SK-N-SH treated with all-trans-retinoic acid at 6 μM for 48 hours (cell line): ENCODE measurements around the gene VCL.
"Not testable (repeated sequence)": the region's sequence is repeated elsewhere in the genome, so short reads cannot be mapped to it uniquely, and the experiment has no call there.

Source experiments
- ATAC-seq: fragments of 200-7000 bp; cut with Tn5 transposase; 3 replicates; pipeline ENCODE4 v1.9.1; 2020; ENCODE audit warnings: mild to moderate bottlenecking, moderate library complexity
- ARNTL ChIP-seq: fragments of 450-650 bp; formaldehyde crosslinking; IDR thresholded peaks from 2 replicates; pipeline ENCODE4 v1.5.0; 2020; ENCODE audit warnings: low read depth, mild to moderate bottlenecking, moderate library complexity, borderline replicate concordance
- ESRRG ChIP-seq: fragments of 250-450 bp; sonication (Bioruptor Pico); IDR thresholded peaks from 2 replicates; pipeline ENCODE4 v1.6.1; 2021; ENCODE audit warnings: mild to moderate bottlenecking
- GLIS3 ChIP-seq: fragments of 250-450 bp; sonication (Bioruptor Pico); IDR thresholded peaks from 2 replicates; pipeline ENCODE4 v1.5.0; 2020; ENCODE audit warnings: mild to moderate bottlenecking, moderate library complexity
- ISL1 ChIP-seq: fragments of 250-450 bp; sonication (Bioruptor Pico); IDR thresholded peaks from 2 replicates; pipeline ENCODE4 v2.1.2; 2022; ENCODE audit warnings: mild to moderate bottlenecking, moderate library complexity
- OSR1 ChIP-seq: fragments of 250-450 bp; sonication (Bioruptor Pico); IDR thresholded peaks from 2 replicates; pipeline ENCODE4 v1.8.0; 2022; ENCODE audit warnings: moderate library complexity, mild to moderate bottlenecking, inconsistent platforms
- PPARA ChIP-seq: fragments of 250-450 bp; sonication (Bioruptor Pico); IDR thresholded peaks from 2 replicates; pipeline ENCODE4 v1.5.0; 2020; ENCODE audit warnings: mild to moderate bottlenecking, borderline replicate concordance
- RARB ChIP-seq: fragments of 250-450 bp; sonication (Bioruptor Pico); IDR thresholded peaks from 2 replicates; pipeline ENCODE4 v1.8.0; 2021; ENCODE audit warnings: mild to moderate bottlenecking, moderate library complexity
- SNAI2 ChIP-seq: fragments of 250-450 bp; sonication (Bioruptor Pico); IDR thresholded peaks from 2 replicates; pipeline ENCODE4 v1.5.0; 2020; ENCODE audit warnings: mild to moderate bottlenecking, moderate library complexity
- TOX ChIP-seq: fragments of 250-450 bp; sonication (Bioruptor Pico); IDR thresholded peaks from 2 replicates; pipeline ENCODE4 v1.8.0; 2021; ENCODE audit warnings: mild to moderate bottlenecking, moderate library complexity, borderline replicate concordance
- TSHZ2 ChIP-seq: fragments of 250-450 bp; sonication (Bioruptor Pico); IDR thresholded peaks from 2 replicates; pipeline ENCODE4 v1.5.0; 2020; ENCODE audit warnings: mild to moderate bottlenecking, moderate library complexity
- ZC3H10 ChIP-seq: fragments of 250-450 bp; sonication (Bioruptor Pico); IDR thresholded peaks from 2 replicates; pipeline ENCODE4 v1.5.1; 2021; ENCODE audit warnings: mild to moderate bottlenecking, moderate library complexity
- ZFP3 ChIP-seq: fragments of 250-450 bp; sonication (Bioruptor Pico); IDR thresholded peaks from 2 replicates; pipeline ENCODE4 v1.5.0; 2020; ENCODE audit warnings: mild to moderate bottlenecking, moderate library complexity
- ZFP30 ChIP-seq: fragments of 450-650 bp; formaldehyde crosslinking; IDR thresholded peaks from 2 replicates; pipeline ENCODE4 v1.5.0; 2022; ENCODE audit warnings: mild to moderate bottlenecking, moderate library complexity
- ZNF565 ChIP-seq: fragments of 450-650 bp; formaldehyde crosslinking; conservative IDR thresholded peaks from 2 replicates; pipeline ENCODE4 v1.5.0; 2020; ENCODE audit warnings: low read depth, mild to moderate bottlenecking, moderate library complexity
- ZNF70 ChIP-seq: fragments of 450-650 bp; formaldehyde crosslinking; IDR thresholded peaks from 2 replicates; pipeline ENCODE4 v1.5.0; 2020; ENCODE audit warnings: mild to moderate bottlenecking, moderate library complexity
- ZNF8 ChIP-seq: fragments of 450-650 bp; formaldehyde crosslinking; IDR thresholded peaks from 2 replicates; pipeline ENCODE4 v1.5.0; 2020; ENCODE audit warnings: mild to moderate bottlenecking, moderate library complexity
- TF ChIP-seq, protein P1 (sequence below): fragments of 250-450 bp; sonication (Bioruptor Pico); IDR thresholded peaks from 2 replicates; pipeline ENCODE4 v1.8.0; 2021; ENCODE audit warnings: low read depth, mild to moderate bottlenecking, moderate library complexity, borderline replicate concordance
- TF ChIP-seq, protein P2 (sequence below): fragments of 250-450 bp; sonication (Bioruptor Pico); IDR thresholded peaks from 2 replicates; pipeline ENCODE4 v1.5.1; 2021; ENCODE audit warnings: mild to moderate bottlenecking, moderate library complexity
- TF ChIP-seq, protein P3 (sequence below): fragments of 250-450 bp; sonication (Bioruptor Pico); IDR thresholded peaks from 2 replicates; pipeline ENCODE4 v1.5.1; 2020; ENCODE audit warnings: low read depth, mild to moderate bottlenecking, moderate library complexity

Gene VCL

DNA sequence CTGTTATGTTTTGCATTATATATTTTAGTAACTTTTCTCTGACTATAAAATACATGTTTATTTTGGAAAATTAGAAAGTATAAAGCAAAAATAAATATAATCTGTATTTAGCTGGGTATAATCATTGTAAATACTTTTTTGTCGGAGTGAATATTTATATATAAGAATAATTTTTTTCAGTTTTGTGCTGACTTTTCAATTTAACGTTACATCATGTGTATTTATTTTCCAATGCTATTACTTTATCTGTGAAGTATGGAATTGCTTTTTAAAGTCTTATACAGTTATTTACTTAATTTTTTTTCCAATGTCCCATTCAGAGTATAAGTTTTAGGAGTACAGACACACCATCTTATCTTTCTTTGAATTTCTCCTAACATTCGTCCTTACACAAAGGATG lies 137.5 kb downstream of the VCL start:
- TF ChIP-seq ARNTL (CRISPR knock-in tag) (no peak), ZFP3 (CRISPR knock-in tag) (no peak), SNAI2 (CRISPR knock-in tag) (no peak), ESRRG (CRISPR knock-in tag) (no peak), GLIS3 (CRISPR knock-in tag) (no peak), TOX (CRISPR knock-in tag) (no peak), PPARA (CRISPR knock-in tag) (no peak), TSHZ2 (no peak)
- no peak for ATAC-seq

DNA sequence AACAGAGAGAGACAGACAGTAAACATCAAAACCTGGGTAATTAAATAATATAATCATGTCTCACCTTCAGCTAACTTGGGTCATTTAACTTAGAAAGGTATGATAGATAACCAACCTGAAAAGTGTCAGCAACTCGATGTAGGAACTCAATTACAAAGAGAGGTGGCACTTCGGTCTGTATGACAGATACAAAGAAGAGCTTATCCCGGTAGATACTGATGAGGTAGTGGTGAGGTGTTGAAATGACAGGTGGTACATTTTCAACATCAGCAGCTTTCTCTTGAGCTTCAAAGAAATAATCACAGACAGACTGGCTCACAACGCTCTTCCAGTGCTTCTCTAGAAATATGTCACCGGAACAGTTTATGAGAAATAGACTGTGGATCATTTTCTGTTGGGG lies 140.1 kb downstream of the VCL start:
- no peak for ATAC-seq

DNA sequence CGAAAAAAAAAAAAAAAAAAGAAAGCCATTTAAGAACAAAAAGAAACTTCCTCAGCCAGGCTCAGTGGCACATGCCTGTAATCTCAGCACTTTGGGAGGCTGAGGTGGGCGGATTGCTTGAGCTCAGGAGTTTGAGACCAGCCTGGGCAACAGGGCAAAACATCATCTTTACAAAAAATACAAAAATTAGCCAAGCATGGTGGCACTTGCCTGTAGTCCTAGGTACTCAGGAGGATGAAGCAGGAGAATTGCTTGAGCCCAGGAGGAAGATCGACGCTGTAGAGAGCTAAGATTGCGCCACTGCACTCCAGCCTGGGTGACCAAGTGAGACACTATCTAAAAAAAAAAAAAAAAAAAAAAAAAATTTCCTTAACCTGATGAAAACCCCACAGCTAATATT lies 140.7 kb downstream of the VCL start:
- not testable (repeated sequence) for ATAC-seq

More for the DNA sequence above, 140.1 kb downstream of the VCL start:
- TF ChIP-seq, protein P1, sequence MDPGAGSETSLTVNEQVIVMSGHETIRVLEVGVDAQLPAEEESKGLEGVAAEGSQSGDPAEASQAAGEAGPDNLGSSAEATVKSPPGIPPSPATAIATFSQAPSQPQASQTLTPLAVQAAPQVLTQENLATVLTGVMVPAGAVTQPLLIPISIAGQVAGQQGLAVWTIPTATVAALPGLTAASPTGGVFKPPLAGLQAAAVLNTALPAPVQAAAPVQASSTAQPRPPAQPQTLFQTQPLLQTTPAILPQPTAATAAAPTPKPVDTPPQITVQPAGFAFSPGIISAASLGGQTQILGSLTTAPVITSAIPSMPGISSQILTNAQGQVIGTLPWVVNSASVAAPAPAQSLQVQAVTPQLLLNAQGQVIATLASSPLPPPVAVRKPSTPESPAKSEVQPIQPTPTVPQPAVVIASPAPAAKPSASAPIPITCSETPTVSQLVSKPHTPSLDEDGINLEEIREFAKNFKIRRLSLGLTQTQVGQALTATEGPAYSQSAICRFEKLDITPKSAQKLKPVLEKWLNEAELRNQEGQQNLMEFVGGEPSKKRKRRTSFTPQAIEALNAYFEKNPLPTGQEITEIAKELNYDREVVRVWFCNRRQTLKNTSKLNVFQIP (CRISPR knock-in tag), result no peak
- no peak for TF ChIP-seq OSR1 (CRISPR knock-in tag)
- TF ChIP-seq ZFP3 (CRISPR knock-in tag), result no peak
- no peak for TF ChIP-seq TOX (CRISPR knock-in tag)
- TF ChIP-seq ZNF565 (CRISPR knock-in tag), result no peak
- TF ChIP-seq GLIS3 (CRISPR knock-in tag), result no peak
- no peak for TF ChIP-seq ESRRG (CRISPR knock-in tag)
- no peak for TF ChIP-seq ZNF70 (CRISPR knock-in tag)
- TF ChIP-seq ZC3H10 (CRISPR knock-in tag), result no peak
- TF ChIP-seq RARB, result no peak
- no peak for TF ChIP-seq TSHZ2
- no peak for TF ChIP-seq ZNF8 (CRISPR knock-in tag)
- TF ChIP-seq, protein P2, sequence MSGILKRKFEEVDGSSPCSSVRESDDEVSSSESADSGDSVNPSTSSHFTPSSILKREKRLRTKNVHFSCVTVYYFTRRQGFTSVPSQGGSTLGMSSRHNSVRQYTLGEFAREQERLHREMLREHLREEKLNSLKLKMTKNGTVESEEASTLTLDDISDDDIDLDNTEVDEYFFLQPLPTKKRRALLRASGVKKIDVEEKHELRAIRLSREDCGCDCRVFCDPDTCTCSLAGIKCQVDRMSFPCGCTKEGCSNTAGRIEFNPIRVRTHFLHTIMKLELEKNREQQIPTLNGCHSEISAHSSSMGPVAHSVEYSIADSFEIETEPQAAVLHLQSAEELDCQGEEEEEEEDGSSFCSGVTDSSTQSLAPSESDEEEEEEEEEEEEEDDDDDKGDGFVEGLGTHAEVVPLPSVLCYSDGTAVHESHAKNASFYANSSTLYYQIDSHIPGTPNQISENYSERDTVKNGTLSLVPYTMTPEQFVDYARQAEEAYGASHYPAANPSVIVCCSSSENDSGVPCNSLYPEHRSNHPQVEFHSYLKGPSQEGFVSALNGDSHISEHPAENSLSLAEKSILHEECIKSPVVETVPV (CRISPR knock-in tag), result no peak
- TF ChIP-seq ARNTL (CRISPR knock-in tag), result no peak
- TF ChIP-seq, protein P3, sequence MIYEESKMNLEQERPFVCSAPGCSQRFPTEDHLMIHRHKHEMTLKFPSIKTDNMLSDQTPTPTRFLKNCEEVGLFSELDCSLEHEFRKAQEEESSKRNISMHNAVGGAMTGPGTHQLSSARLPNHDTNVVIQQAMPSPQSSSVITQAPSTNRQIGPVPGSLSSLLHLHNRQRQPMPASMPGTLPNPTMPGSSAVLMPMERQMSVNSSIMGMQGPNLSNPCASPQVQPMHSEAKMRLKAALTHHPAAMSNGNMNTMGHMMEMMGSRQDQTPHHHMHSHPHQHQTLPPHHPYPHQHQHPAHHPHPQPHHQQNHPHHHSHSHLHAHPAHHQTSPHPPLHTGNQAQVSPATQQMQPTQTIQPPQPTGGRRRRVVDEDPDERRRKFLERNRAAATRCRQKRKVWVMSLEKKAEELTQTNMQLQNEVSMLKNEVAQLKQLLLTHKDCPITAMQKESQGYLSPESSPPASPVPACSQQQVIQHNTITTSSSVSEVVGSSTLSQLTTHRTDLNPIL (CRISPR knock-in tag), result no peak

DNA sequence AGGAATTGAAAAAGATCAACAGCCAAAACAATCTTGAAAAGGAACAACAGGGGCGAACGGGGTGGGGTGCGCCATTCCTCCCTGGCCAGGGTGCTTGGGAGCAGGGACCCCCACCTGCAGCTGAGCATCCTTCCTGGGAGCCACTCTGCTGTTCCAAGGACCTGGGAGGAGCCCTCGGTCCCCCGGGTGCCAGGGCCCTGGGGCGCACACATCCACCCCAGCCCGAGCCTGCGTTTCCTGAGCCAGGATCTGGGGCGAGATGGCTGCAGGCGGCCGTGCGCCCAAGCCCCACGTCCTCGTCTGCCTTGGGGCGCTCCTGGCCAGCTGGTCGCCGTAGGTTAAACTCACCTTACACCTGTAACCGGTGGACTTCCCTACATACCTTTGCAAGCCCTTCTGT lies 142.1 kb downstream of the VCL start:
- no peak for TF ChIP-seq ZFP30
- TF ChIP-seq PPARA (CRISPR knock-in tag), result no peak
- no peak for TF ChIP-seq GLIS3 (CRISPR knock-in tag)
- TF ChIP-seq, protein P3 (CRISPR knock-in tag), result no peak
- no peak for TF ChIP-seq ISL1 (CRISPR knock-in tag)
- no peak for ATAC-seq
